SK-N-SH treated with all-trans-retinoic acid at 6 μM for 48 hours (cell line): Measurements from ENCODE around the gene PLEKHA3.

Experiments
- ATAC-seq: fragments of 200-7000 bp; cut with Tn5 transposase; 3 replicates; pipeline ENCODE4 v1.9.1; 2020; ENCODE audit warnings: mild to moderate bottlenecking, moderate library complexity
- BACH2 ChIP-seq: fragments of 250-450 bp; sonication (Bioruptor Pico); IDR thresholded peaks from 2 replicates; pipeline ENCODE4 v1.9.0; 2021; ENCODE audit warnings: mild to moderate bottlenecking, borderline replicate concordance
- CSDC2 ChIP-seq: fragments of 250-450 bp; sonication (Bioruptor Pico); IDR thresholded peaks from 2 replicates; pipeline ENCODE4 v1.5.0; 2020; ENCODE audit warnings: mild to moderate bottlenecking, moderate library complexity
- ESRRG ChIP-seq: fragments of 250-450 bp; sonication (Bioruptor Pico); IDR thresholded peaks from 2 replicates; pipeline ENCODE4 v1.6.1; 2021; ENCODE audit warnings: mild to moderate bottlenecking
- GLIS3 ChIP-seq: fragments of 250-450 bp; sonication (Bioruptor Pico); IDR thresholded peaks from 2 replicates; pipeline ENCODE4 v1.5.0; 2020; ENCODE audit warnings: mild to moderate bottlenecking, moderate library complexity
- OSR1 ChIP-seq: fragments of 250-450 bp; sonication (Bioruptor Pico); IDR thresholded peaks from 2 replicates; pipeline ENCODE4 v1.8.0; 2022; ENCODE audit warnings: moderate library complexity, mild to moderate bottlenecking, inconsistent platforms
- PPARA ChIP-seq: fragments of 250-450 bp; sonication (Bioruptor Pico); IDR thresholded peaks from 2 replicates; pipeline ENCODE4 v1.5.0; 2020; ENCODE audit warnings: mild to moderate bottlenecking, borderline replicate concordance
- RARB ChIP-seq: fragments of 250-450 bp; sonication (Bioruptor Pico); IDR thresholded peaks from 2 replicates; pipeline ENCODE4 v1.8.0; 2021; ENCODE audit warnings: mild to moderate bottlenecking, moderate library complexity
- SNAI2 ChIP-seq: fragments of 250-450 bp; sonication (Bioruptor Pico); IDR thresholded peaks from 2 replicates; pipeline ENCODE4 v1.5.0; 2020; ENCODE audit warnings: mild to moderate bottlenecking, moderate library complexity
- TCF4 ChIP-seq: fragments of 250-450 bp; sonication (Bioruptor Pico); IDR thresholded peaks from 2 replicates; pipeline ENCODE4 v1.8.0; 2021; ENCODE audit warnings: mild to moderate bottlenecking, moderate library complexity, borderline replicate concordance
- ZC3H10 ChIP-seq: fragments of 250-450 bp; sonication (Bioruptor Pico); IDR thresholded peaks from 2 replicates; pipeline ENCODE4 v1.5.1; 2021; ENCODE audit warnings: mild to moderate bottlenecking, moderate library complexity
- ZFP3 ChIP-seq: fragments of 250-450 bp; sonication (Bioruptor Pico); IDR thresholded peaks from 2 replicates; pipeline ENCODE4 v1.5.0; 2020; ENCODE audit warnings: mild to moderate bottlenecking, moderate library complexity
- ZFP30 ChIP-seq: fragments of 450-650 bp; formaldehyde crosslinking; IDR thresholded peaks from 2 replicates; pipeline ENCODE4 v1.5.0; 2022; ENCODE audit warnings: mild to moderate bottlenecking, moderate library complexity
- ZNF565 ChIP-seq: fragments of 450-650 bp; formaldehyde crosslinking; conservative IDR thresholded peaks from 2 replicates; pipeline ENCODE4 v1.5.0; 2020; ENCODE audit warnings: low read depth, mild to moderate bottlenecking, moderate library complexity
- ZNF70 ChIP-seq: fragments of 450-650 bp; formaldehyde crosslinking; IDR thresholded peaks from 2 replicates; pipeline ENCODE4 v1.5.0; 2020; ENCODE audit warnings: mild to moderate bottlenecking, moderate library complexity
- ZNF8 ChIP-seq: fragments of 450-650 bp; formaldehyde crosslinking; IDR thresholded peaks from 2 replicates; pipeline ENCODE4 v1.5.0; 2020; ENCODE audit warnings: mild to moderate bottlenecking, moderate library complexity
- TF ChIP-seq, protein P1 (sequence below): fragments of 250-450 bp; sonication (Bioruptor Pico); IDR thresholded peaks from 2 replicates; pipeline ENCODE4 v1.8.0; 2020; ENCODE audit warnings: mild to moderate bottlenecking, moderate library complexity, borderline replicate concordance
- TF ChIP-seq, protein P2 (sequence below): fragments of 250-450 bp; sonication (Bioruptor Pico); IDR thresholded peaks from 2 replicates; pipeline ENCODE4 v1.5.1; 2020; ENCODE audit warnings: low read depth, mild to moderate bottlenecking, moderate library complexity
- TF ChIP-seq, protein P3 (sequence below): fragments of 250-450 bp; sonication (Bioruptor Pico); IDR thresholded peaks from 2 replicates; pipeline ENCODE4 v1.5.1; 2021; ENCODE audit warnings: mild to moderate bottlenecking, moderate library complexity
- TF ChIP-seq, protein P4 (sequence below): fragments of 250-450 bp; sonication (Bioruptor Pico); IDR thresholded peaks from 2 replicates; pipeline ENCODE4 v1.5.0; 2020; ENCODE audit warnings: mild to moderate bottlenecking, moderate library complexity
- TF ChIP-seq, protein P5 (sequence below): fragments of 250-450 bp; sonication (Bioruptor Pico); IDR thresholded peaks from 2 replicates; pipeline ENCODE4 v1.8.0; 2021; ENCODE audit warnings: low read depth, mild to moderate bottlenecking, moderate library complexity, borderline replicate concordance

Gene PLEKHA3

DNA sequence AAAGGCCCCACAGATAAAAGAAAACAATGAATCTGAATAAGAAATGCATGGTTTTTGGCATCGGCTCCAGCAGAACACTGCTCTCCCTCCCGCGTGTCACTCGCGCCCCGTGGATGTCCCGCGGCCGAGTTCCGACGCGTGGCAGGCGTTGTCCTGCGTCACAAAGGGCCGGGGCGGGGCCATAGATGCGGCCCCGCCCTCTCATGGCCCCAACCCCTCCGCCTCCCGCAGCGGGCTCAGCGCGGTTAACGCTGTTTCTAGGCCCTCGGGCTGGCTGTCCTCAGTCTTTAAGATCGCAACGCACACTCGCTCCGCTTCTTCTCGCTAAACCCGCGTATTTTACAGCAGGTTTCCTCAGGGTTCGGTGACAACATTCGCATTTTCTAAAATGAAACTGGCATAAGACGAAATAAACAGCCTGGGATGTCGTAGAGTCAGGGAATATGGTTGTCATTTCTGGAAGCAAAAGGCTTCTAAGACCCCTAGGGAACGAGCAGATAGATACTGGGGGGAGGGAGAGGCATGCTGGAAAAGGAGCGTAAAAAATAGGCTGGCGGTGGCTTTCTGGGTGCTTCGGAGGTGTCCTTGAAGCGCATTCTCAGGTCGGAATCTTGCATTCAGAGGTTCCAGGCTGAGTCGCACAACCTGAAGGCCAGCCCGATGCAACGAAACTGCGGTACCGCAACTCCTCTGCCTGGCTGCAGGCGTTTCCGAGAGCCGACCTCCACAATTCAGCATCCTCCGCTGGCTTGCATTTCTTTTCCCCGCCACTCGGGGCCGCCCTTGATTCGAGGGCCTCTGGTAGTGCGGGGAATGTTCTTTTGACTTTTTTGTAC, 1.6 kb upstream of the PLEKHA3 start, which contains the start of gene FKBP7:
TSS of gene FKBP7 (minus strand) at position 162 of the 836 bp plus-strand sequence. CDS start at position 61, 101 bp downstream.
- TF ChIP-seq PPARA (CRISPR knock-in tag), result no peak
- peak; percentile 69 for ATAC-seq

DNA sequence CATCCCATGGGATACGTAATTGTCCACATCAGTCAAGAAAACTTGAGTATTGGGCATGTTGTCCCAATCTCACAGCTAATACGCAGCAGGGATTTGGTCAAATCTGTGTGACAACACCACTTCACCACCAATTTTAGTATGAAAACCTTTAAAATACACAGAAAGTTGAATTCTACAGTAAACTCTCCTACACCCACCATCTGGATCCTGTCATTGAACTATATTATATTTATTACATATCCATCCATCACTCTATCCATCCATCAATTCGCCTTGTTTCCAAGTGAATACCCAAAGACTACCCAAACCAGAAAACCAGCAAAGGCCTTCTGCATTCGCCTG, 1.0 kb upstream of the PLEKHA3 start:
- ATAC-seq, result no peak
- no peak for TF ChIP-seq ESRRG (CRISPR knock-in tag)
- no peak for TF ChIP-seq ZNF565
- TF ChIP-seq TCF4 (CRISPR knock-in tag), result no peak
- TF ChIP-seq PPARA (CRISPR knock-in tag), result no peak
- TF ChIP-seq ZC3H10, result no peak
- TF ChIP-seq SNAI2 (CRISPR knock-in tag), result no peak
- TF ChIP-seq, protein P1, sequence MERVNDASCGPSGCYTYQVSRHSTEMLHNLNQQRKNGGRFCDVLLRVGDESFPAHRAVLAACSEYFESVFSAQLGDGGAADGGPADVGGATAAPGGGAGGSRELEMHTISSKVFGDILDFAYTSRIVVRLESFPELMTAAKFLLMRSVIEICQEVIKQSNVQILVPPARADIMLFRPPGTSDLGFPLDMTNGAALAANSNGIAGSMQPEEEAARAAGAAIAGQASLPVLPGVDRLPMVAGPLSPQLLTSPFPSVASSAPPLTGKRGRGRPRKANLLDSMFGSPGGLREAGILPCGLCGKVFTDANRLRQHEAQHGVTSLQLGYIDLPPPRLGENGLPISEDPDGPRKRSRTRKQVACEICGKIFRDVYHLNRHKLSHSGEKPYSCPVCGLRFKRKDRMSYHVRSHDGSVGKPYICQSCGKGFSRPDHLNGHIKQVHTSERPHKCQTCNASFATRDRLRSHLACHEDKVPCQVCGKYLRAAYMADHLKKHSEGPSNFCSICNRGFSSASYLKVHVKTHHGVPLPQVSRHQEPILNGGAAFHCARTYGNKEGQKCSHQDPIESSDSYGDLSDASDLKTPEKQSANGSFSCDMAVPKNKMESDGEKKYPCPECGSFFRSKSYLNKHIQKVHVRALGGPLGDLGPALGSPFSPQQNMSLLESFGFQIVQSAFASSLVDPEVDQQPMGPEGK (CRISPR knock-in tag), result no peak
- TF ChIP-seq, protein P2, sequence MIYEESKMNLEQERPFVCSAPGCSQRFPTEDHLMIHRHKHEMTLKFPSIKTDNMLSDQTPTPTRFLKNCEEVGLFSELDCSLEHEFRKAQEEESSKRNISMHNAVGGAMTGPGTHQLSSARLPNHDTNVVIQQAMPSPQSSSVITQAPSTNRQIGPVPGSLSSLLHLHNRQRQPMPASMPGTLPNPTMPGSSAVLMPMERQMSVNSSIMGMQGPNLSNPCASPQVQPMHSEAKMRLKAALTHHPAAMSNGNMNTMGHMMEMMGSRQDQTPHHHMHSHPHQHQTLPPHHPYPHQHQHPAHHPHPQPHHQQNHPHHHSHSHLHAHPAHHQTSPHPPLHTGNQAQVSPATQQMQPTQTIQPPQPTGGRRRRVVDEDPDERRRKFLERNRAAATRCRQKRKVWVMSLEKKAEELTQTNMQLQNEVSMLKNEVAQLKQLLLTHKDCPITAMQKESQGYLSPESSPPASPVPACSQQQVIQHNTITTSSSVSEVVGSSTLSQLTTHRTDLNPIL (CRISPR knock-in tag), result no peak
- TF ChIP-seq ZFP3 (CRISPR knock-in tag), result no peak
- TF ChIP-seq ZNF8 (CRISPR knock-in tag), result no peak
- no peak for TF ChIP-seq RARB (CRISPR knock-in tag)
- TF ChIP-seq BACH2 (CRISPR knock-in tag), result no peak
- no peak for TF ChIP-seq ZFP30 (CRISPR knock-in tag)
- TF ChIP-seq OSR1, result no peak
- no peak for TF ChIP-seq CSDC2 (CRISPR knock-in tag)
- TF ChIP-seq, protein P3, sequence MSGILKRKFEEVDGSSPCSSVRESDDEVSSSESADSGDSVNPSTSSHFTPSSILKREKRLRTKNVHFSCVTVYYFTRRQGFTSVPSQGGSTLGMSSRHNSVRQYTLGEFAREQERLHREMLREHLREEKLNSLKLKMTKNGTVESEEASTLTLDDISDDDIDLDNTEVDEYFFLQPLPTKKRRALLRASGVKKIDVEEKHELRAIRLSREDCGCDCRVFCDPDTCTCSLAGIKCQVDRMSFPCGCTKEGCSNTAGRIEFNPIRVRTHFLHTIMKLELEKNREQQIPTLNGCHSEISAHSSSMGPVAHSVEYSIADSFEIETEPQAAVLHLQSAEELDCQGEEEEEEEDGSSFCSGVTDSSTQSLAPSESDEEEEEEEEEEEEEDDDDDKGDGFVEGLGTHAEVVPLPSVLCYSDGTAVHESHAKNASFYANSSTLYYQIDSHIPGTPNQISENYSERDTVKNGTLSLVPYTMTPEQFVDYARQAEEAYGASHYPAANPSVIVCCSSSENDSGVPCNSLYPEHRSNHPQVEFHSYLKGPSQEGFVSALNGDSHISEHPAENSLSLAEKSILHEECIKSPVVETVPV (CRISPR knock-in tag), result no peak
- no peak for TF ChIP-seq ZNF70 (CRISPR knock-in tag)

DNA sequence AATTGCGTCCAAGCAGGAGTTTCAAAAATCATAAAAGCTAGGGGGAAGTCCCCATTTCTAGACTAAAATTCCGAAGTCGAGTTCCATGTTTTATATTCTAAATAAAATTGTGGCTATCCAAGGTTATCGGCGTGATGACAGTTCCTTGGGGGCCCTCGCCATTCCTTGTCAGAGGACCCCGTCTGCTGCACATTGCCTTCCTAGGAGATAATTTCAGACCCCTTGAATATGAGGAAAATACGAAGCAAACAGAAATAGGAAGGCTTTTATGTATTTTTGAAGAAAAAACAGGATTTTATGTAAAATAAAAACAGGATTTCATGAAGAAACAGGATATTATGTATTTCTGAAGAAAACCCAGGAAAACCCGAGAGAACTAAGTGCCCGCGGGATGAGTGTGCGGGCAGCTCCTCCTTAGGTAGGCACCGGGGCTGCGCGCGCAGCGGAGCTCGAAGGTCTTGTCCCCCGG, 465 bp upstream of the PLEKHA3 start:
- TF ChIP-seq BACH2 (CRISPR knock-in tag) (no peak), GLIS3 (CRISPR knock-in tag) (no peak), ZC3H10 (no peak)
- TF ChIP-seq, protein P1 (CRISPR knock-in tag), result peak; percentile 62; the same call in 1 of the 2 replicates
- TF ChIP-seq, protein P4, sequence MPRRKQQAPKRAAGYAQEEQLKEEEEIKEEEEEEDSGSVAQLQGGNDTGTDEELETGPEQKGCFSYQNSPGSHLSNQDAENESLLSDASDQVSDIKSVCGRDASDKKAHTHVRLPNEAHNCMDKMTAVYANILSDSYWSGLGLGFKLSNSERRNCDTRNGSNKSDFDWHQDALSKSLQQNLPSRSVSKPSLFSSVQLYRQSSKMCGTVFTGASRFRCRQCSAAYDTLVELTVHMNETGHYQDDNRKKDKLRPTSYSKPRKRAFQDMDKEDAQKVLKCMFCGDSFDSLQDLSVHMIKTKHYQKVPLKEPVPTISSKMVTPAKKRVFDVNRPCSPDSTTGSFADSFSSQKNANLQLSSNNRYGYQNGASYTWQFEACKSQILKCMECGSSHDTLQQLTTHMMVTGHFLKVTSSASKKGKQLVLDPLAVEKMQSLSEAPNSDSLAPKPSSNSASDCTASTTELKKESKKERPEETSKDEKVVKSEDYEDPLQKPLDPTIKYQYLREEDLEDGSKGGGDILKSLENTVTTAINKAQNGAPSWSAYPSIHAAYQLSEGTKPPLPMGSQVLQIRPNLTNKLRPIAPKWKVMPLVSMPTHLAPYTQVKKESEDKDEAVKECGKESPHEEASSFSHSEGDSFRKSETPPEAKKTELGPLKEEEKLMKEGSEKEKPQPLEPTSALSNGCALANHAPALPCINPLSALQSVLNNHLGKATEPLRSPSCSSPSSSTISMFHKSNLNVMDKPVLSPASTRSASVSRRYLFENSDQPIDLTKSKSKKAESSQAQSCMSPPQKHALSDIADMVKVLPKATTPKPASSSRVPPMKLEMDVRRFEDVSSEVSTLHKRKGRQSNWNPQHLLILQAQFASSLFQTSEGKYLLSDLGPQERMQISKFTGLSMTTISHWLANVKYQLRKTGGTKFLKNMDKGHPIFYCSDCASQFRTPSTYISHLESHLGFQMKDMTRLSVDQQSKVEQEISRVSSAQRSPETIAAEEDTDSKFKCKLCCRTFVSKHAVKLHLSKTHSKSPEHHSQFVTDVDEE (CRISPR knock-in tag), result no peak
- TF ChIP-seq, protein P5, sequence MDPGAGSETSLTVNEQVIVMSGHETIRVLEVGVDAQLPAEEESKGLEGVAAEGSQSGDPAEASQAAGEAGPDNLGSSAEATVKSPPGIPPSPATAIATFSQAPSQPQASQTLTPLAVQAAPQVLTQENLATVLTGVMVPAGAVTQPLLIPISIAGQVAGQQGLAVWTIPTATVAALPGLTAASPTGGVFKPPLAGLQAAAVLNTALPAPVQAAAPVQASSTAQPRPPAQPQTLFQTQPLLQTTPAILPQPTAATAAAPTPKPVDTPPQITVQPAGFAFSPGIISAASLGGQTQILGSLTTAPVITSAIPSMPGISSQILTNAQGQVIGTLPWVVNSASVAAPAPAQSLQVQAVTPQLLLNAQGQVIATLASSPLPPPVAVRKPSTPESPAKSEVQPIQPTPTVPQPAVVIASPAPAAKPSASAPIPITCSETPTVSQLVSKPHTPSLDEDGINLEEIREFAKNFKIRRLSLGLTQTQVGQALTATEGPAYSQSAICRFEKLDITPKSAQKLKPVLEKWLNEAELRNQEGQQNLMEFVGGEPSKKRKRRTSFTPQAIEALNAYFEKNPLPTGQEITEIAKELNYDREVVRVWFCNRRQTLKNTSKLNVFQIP, result no peak
- no peak for ATAC-seq
